ENCODE data around the gene TMPRSS3. TPM values are rescaled to one million over a fixed set of nuclear protein-coding genes. Genes with fewer than 3 reads are reported as not detected.
"Not testable (repeated sequence)": the region's sequence is repeated elsewhere in the genome, so short reads cannot be mapped to it uniquely, and the experiment has no call there.

TMPRSS3 gene
- polyA plus RNA-seq, 1 experiment: not detected

GRCh38 chr21:42413093-42413492 is 17.2 kb upstream of the TMPRSS3 start:
- CTCF ChIA-PET: no interaction called here
- H3K36me3 ChIP-seq (ENCODE audit: control insufficient read depth, insufficient read depth, low read length): no peaks in the 10 kb centered on the region
- H3K4me3 ChIP-seq (ENCODE audit: low read depth, low read length): no peak overlapping the region
- TF ChIP-seq, protein P1, sequence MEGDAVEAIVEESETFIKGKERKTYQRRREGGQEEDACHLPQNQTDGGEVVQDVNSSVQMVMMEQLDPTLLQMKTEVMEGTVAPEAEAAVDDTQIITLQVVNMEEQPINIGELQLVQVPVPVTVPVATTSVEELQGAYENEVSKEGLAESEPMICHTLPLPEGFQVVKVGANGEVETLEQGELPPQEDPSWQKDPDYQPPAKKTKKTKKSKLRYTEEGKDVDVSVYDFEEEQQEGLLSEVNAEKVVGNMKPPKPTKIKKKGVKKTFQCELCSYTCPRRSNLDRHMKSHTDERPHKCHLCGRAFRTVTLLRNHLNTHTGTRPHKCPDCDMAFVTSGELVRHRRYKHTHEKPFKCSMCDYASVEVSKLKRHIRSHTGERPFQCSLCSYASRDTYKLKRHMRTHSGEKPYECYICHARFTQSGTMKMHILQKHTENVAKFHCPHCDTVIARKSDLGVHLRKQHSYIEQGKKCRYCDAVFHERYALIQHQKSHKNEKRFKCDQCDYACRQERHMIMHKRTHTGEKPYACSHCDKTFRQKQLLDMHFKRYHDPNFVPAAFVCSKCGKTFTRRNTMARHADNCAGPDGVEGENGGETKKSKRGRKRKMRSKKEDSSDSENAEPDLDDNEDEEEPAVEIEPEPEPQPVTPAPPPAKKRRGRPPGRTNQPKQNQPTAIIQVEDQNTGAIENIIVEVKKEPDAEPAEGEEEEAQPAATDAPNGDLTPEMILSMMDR (IDR thresholded peaks at IDR 0.05; ENCODE audit: insufficient read depth, low read depth, low read length): no peak
- no peak for DNase-seq (ENCODE audit: low read depth)
- POLR2A ChIA-PET: no interaction called here
- no peaks in the 10 kb centered on the region for H3K27me3 ChIP-seq (ENCODE audit: control insufficient read depth, insufficient read depth, low read length)

DNA sequence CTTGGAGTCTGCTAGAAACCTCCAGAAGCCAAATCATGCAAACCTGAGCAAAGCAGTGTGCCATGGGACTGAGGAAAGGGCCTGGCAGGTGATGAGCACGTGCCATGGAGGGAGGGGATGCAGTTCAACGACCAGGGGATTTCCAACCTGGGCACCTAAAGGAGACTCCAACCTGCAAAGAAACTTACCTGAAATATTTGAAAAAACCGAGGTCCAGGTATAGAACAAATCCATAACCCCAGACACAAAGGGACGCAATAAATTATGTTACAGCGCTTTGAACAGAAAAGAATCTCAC is 16.7 kb upstream of the TMPRSS3 start:
- ChIA-PET POLR2A (no interaction called here), CTCF (no interaction called here)
- DNase-seq (ENCODE audit: low read depth): no peak
- no peaks in the 10 kb centered on the region for H3K27me3 ChIP-seq (ENCODE audit: control insufficient read depth, insufficient read depth, low read length)
- TF ChIP-seq, protein P1 (IDR thresholded peaks at IDR 0.05; ENCODE audit: insufficient read depth, low read depth, low read length): no peak
- no peak overlapping the region for H3K4me3 ChIP-seq (ENCODE audit: low read depth, low read length)
- H3K36me3 ChIP-seq (ENCODE audit: control insufficient read depth, insufficient read depth, low read length): no peaks in the 10 kb centered on the region

- ChIA-PET POLR2A (no interaction called here), CTCF (no interaction called here)
- Histone ChIP-seq H3K27me3 (ENCODE audit: control insufficient read depth, insufficient read depth, low read length) (no peaks in the 10 kb centered on the region), H3K4me3 (ENCODE audit: low read depth, low read length) (no peak overlapping the region), H3K36me3 (ENCODE audit: control insufficient read depth, insufficient read depth, low read length) (no peaks in the 10 kb centered on the region)
- DNase-seq (ENCODE audit: low read depth): no peak
- TF ChIP-seq, protein P1 (IDR thresholded peaks at IDR 0.05; ENCODE audit: insufficient read depth, low read depth, low read length): no peak
These were observed 16.2 kb upstream of the TMPRSS3 start for GRCh38 chr21:42411891-42412635.

DNA sequence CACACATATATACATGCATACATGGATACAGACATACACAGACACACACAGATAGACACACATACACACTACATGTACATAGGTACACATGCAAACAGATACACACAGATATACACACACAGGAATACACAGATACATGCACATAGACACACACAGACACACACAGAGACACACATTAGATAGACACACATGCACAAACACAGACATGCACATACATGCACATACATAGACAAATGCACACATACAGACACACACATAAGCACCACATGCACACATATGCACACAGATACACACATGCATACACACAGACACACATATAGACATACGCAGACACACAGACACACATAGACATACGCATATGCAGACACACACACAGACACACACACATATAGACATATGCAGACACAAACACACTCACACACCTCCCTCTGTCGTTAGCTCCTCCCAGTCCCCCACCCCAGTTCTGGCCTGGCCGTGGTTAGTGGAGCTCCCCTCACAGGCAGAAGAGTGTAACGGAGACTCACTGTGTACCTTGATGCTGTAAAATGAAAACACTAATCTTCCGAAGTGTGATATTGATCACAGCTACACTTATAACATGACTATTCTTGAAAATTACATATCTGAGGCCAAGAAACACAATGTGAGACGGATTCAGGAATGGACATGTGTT is 15.5 kb upstream of the TMPRSS3 start:
- no peaks in the 10 kb centered on the region for H3K36me3 ChIP-seq (ENCODE audit: control insufficient read depth, insufficient read depth, low read length)
- CTCF ChIA-PET: no interaction called here
- H3K27me3 ChIP-seq (ENCODE audit: control insufficient read depth, insufficient read depth, low read length): no peaks in the 10 kb centered on the region
- no peak for DNase-seq (ENCODE audit: low read depth)
- POLR2A ChIA-PET: no interaction called here
- TF ChIP-seq, protein P1 (IDR thresholded peaks at IDR 0.05; ENCODE audit: insufficient read depth, low read depth, low read length): no peak
- H3K4me3 ChIP-seq (ENCODE audit: low read depth, low read length): no peak overlapping the region

- ChIA-PET CTCF (interaction anchor here (1.1 kb wide), 1 partner anchor 11 kb away, joined by 3 read pairs; no protein-coding TSS in a partner anchor), POLR2A (no interaction called here)
- Histone ChIP-seq H3K36me3 (ENCODE audit: control insufficient read depth, insufficient read depth, low read length) (no peaks in the 10 kb centered on the region), H3K4me3 (ENCODE audit: low read depth, low read length) (no peak overlapping the region), H3K27me3 (ENCODE audit: control insufficient read depth, insufficient read depth, low read length) (no peaks in the 10 kb centered on the region)
- DNase-seq (ENCODE audit: low read depth): no peak
- TF ChIP-seq, protein P1 (IDR thresholded peaks at IDR 0.05; ENCODE audit: insufficient read depth, low read depth, low read length): no peak
These were observed 13.5 kb upstream of the TMPRSS3 start for GRCh38 chr21:42409366-42409765.

GRCh38 chr21:42408718-42409117 is 12.9 kb upstream of the TMPRSS3 start:
- CTCF ChIA-PET; H3K27me3 ChIP-seq (ENCODE audit: control insufficient read depth, insufficient read depth, low read length); H3K4me3 ChIP-seq (ENCODE audit: low read depth, low read length); POLR2A ChIA-PET; H3K36me3 ChIP-seq (ENCODE audit: control insufficient read depth, insufficient read depth, low read length); DNase-seq (ENCODE audit: low read depth): not testable (repeated sequence)

Data from BJ (cell line).